ENCODE measurements around the gene ZNF175.

DNA sequence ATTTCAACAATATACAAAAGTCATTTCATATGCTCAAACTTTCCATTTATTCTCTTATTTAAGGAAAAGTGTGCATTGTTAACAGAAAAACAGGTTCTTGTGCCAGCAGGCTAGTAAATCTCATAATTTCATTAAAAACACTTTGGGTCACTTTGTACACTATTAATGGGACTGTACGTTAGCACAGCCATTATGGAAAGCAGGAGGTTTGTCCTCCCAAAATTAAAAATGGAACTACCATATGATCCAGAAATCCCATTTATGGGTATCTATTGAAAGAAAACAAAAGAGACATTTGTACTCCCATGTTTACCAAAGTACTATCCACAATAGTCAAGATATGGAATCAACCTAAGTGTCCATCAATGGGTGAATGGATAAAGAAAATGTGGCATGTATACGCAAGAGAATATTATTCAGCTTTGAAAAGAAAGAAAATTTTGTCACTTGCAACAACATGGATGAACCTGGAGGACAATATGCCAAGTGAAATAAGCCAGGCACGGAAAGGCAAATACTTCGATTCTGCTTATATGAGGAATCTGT lies 31.2 kb upstream of the ZNF175 start:
- TF ChIP-seq POLR2AphosphoS2 (IDR thresholded peaks at IDR 0.05; ENCODE audit: low read length) (no peak), CHD2 (IDR thresholded peaks at IDR 0.05; ENCODE audit: low read depth, low read length) (no peak), NELFE (IDR thresholded peaks at IDR 0.05; ENCODE audit: insufficient read depth, insufficient read length) (no peak), NFIC (IDR thresholded peaks at IDR 0.05) (no peak), GTF2F1 (IDR thresholded peaks at IDR 0.05; ENCODE audit: low read depth, low read length) (no peak), FOSL1 (tag; conservative IDR thresholded peaks at IDR 0.05) (no peak)

Data from K562 (cell line).